CD4-positive, alpha-beta T cell (primary cell): Measurements from ENCODE around the gene TGFBR2. TPM values are rescaled to one million over a fixed set of nuclear protein-coding genes. Genes with fewer than 3 reads are reported as not detected.

Experiments
- ATAC-seq: fragments of 200-7000 bp; cut with Tn5 transposase; one replicate; pipeline ENCODE4 v1.10.0; 2022; ENCODE audit warnings: mild to moderate bottlenecking; ENCODE audit not compliant: poor library complexity
- CTCF ChIA-PET: fragments of 350-600 bp; sonication (Branson Sonifier 250); formaldehyde crosslinking; loops from one replicate; lab custom pipeline; 2021; ENCODE audit warnings: antibody characterized with exemption, inconsistent platforms; lab: Charles Lee
- POLR2A ChIA-PET: fragments of 350-600 bp; sonication (Branson Sonifier 250); formaldehyde crosslinking; loops from one replicate; lab custom pipeline; 2021; ENCODE audit warnings: antibody characterized with exemption, inconsistent platforms; lab: Charles Lee
- DNase-seq, 14 experiments: peaks; one replicate each; pipeline ENCODE4 v3.0.0-alpha.2; 2013 to 2020; ENCODE audit warnings: mixed read lengths in 2 of 14
- H3K27ac ChIP-seq, 2 donors: one replicate each; pipeline versions ENCODE4 v1.5.1 to v1.7.0; 2013; ENCODE audit warnings: low read length in 2 of 2, low read depth in 1 of 2, mild to moderate bottlenecking in 1 of 2
- H3K27me3 ChIP-seq, 2 experiments: 1 replicate in 1 of 2; 2 replicates in 1 of 2; pipeline versions ENCODE4 v1.6.1 to v1.7.0; 2013; ENCODE audit warnings: low read length in 2 of 2, control low read depth in 1 of 2, mild to moderate bottlenecking in 1 of 2, moderate library complexity in 1 of 2; ENCODE audit not compliant: insufficient read depth in 2 of 2, control insufficient read depth in 1 of 2
- H3K36me3 ChIP-seq: one replicate; pipeline ENCODE4 v1.6.1; 2013; ENCODE audit warnings: low read length, control low read depth; ENCODE audit not compliant: insufficient read depth
- H3K4me1 ChIP-seq: one replicate; pipeline ENCODE4 v1.6.1; 2013; ENCODE audit warnings: low read length, control low read depth; ENCODE audit not compliant: insufficient read depth
- H3K4me3 ChIP-seq: one replicate; pipeline ENCODE4 v1.5.1; 2013; ENCODE audit warnings: mild to moderate bottlenecking, low read length, moderate library complexity
- H3K9me3 ChIP-seq, 2 experiments: 1 replicate in 1 of 2; 2 replicates in 1 of 2; pipeline versions ENCODE4 v1.6.1 to v1.7.0; 2013; ENCODE audit warnings: low read length in 2 of 2, mild to moderate bottlenecking in 2 of 2, control low read depth in 1 of 2, moderate library complexity in 1 of 2; ENCODE audit not compliant: control insufficient read depth in 1 of 2, insufficient read depth in 1 of 2
- H3K27ac Mint-ChIP-seq: one replicate; pipeline ENCODE4 v1.8.0; 2020; ENCODE audit warnings: mixed read lengths
- H3K27me3 Mint-ChIP-seq: one replicate; pipeline ENCODE4 v1.8.0; 2021; ENCODE audit warnings: mixed read lengths
- H3K36me3 Mint-ChIP-seq: one replicate; pipeline ENCODE4 v1.8.0; 2021; ENCODE audit warnings: low read depth, mixed read lengths
- H3K4me1 Mint-ChIP-seq: one replicate; pipeline ENCODE4 v1.8.0; 2021; ENCODE audit warnings: low read depth, mixed read lengths
- H3K4me3 Mint-ChIP-seq: one replicate; pipeline ENCODE4 v1.8.0; 2020; ENCODE audit warnings: mild to moderate bottlenecking, mixed read lengths
- H3K9me3 Mint-ChIP-seq: one replicate; pipeline ENCODE4 v1.8.0; 2020; ENCODE audit warnings: mixed read lengths
- intact Hi-C, 2 experiments: fragments of 100-400 bp; cut with DNase I in 1 of 2; cut with micrococcal nuclease in 1 of 2; formaldehyde crosslinking; loops; one replicate each; pipeline versions ENCODE4 v1.15.1 to v1.9.0; 2023 to 2025; cut with DNase I, micrococcal nuclease
- total RNA-seq, 174 experiments: library from RNA in 2 of 174; stranded (reverse) in 2 of 174; gene quantifications; one replicate each; pipeline ENCODE4 v1.2.3 and lab custom pipeline; 2021 to 2026
- TF ChIP-seq, protein P1 (sequence below): fragments of 200-600 bp; IDR thresholded peaks from one replicate; pipeline ENCODE4 v1.8.0; 2022; ENCODE audit warnings: antibody characterized with exemption, mild to moderate bottlenecking

The TGFBR2 gene
- total RNA-seq, 2 experiments from 2014 or later: 203 to 205 TPM

DNA sequence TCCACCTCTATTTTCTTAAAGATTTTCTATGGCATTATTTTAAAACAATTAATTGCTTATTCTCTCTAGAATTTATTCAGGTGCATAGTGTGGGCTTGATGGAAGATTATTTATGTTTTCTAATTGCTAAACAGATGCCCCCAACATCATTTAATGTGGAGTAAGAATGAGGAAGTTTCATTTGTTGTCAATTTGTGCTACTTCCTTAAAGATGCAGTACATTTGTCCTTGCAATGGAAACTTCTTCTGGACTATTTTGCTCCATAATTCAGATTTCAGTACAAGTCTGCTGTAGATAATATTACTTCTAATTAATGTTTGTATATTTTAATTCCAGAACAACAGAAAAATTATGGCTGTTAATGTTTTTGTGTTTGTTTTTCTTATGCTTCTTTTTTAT lies 104.8 kb downstream of the TGFBR2 start:
- Mint-ChIP-seq H3K4me3 (no peak overlapping the region), H3K27ac (no peak overlapping the region), H3K9me3 (peaks cover 5% of the 10 kb centered on the region), H3K4me1 (peaks cover 18% of the 10 kb centered on the region), H3K36me3 (no peaks in the 10 kb centered on the region), H3K27me3 (no peaks in the 10 kb centered on the region)
- Histone ChIP-seq H3K9me3 (peaks cover 0 to 3% of the 10 kb centered on the region in 2 experiments), H3K4me3 (no peak overlapping the region), H3K4me1 (no peaks in the 10 kb centered on the region), H3K27me3 (no peaks in the 10 kb centered on the region), H3K27ac (no peak overlapping the region), H3K36me3 (no peaks in the 10 kb centered on the region)
- TF ChIP-seq, protein P1, sequence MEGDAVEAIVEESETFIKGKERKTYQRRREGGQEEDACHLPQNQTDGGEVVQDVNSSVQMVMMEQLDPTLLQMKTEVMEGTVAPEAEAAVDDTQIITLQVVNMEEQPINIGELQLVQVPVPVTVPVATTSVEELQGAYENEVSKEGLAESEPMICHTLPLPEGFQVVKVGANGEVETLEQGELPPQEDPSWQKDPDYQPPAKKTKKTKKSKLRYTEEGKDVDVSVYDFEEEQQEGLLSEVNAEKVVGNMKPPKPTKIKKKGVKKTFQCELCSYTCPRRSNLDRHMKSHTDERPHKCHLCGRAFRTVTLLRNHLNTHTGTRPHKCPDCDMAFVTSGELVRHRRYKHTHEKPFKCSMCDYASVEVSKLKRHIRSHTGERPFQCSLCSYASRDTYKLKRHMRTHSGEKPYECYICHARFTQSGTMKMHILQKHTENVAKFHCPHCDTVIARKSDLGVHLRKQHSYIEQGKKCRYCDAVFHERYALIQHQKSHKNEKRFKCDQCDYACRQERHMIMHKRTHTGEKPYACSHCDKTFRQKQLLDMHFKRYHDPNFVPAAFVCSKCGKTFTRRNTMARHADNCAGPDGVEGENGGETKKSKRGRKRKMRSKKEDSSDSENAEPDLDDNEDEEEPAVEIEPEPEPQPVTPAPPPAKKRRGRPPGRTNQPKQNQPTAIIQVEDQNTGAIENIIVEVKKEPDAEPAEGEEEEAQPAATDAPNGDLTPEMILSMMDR: no peak
- intact Hi-C loops: no loop called here
- CTCF ChIA-PET: no interaction called here
- ATAC-seq: no peak
- DNase-seq: no peak
- POLR2A ChIA-PET: no interaction called here

- H3K27me3 ChIP-seq: no peaks in the 10 kb centered on the region
- Mint-ChIP-seq H3K9me3 (peaks cover 4% of the 10 kb centered on the region), H3K4me3 (no peak overlapping the region), H3K27me3 (no peaks in the 10 kb centered on the region), H3K27ac (no peak overlapping the region), H3K36me3 (no peaks in the 10 kb centered on the region), H3K4me1 (peaks cover 18% of the 10 kb centered on the region)
- H3K9me3 ChIP-seq: peaks cover 0 to 3% of the 10 kb centered on the region in 2 experiments
- TF ChIP-seq, protein P1: no peak
- POLR2A ChIA-PET: no interaction called here
- H3K36me3 ChIP-seq: no peaks in the 10 kb centered on the region
- no peak overlapping the region for H3K4me3 ChIP-seq
- no peaks in the 10 kb centered on the region for H3K4me1 ChIP-seq
- DNase-seq: no peak
- no peak for ATAC-seq
- CTCF ChIA-PET: no interaction called here
- H3K27ac ChIP-seq: no peak overlapping the region
- intact Hi-C loops: no loop called here
Observed at GRCh38 chr3:30711867-30712266, 105.5 kb downstream of the TGFBR2 start.

GRCh38 chr3:30712991-30713390 lies 106.6 kb downstream of the TGFBR2 start:
- Histone ChIP-seq H3K27ac (no peak overlapping the region), H3K36me3 (no peaks in the 10 kb centered on the region), H3K9me3 (peaks cover 0 to 3% of the 10 kb centered on the region in 2 experiments), H3K4me1 (no peaks in the 10 kb centered on the region), H3K4me3 (no peak overlapping the region), H3K27me3 (no peaks in the 10 kb centered on the region)
- Mint-ChIP-seq H3K9me3 (peaks cover 2% of the 10 kb centered on the region), H3K27me3 (no peaks in the 10 kb centered on the region), H3K27ac (no peak overlapping the region), H3K36me3 (no peaks in the 10 kb centered on the region), H3K4me1 (peaks cover 18% of the 10 kb centered on the region), H3K4me3 (no peak overlapping the region)
- ChIA-PET CTCF (no interaction called here), POLR2A (interaction anchor here (2.1 kb wide), 1 partner anchor 14 kb away, joined by 5 read pairs; no protein-coding TSS in a partner anchor)
- intact Hi-C loops: no loop called here
- no peak for ATAC-seq
- no peak for DNase-seq
- TF ChIP-seq, protein P1: no peak
